Stimulated activated naive CD4-positive, alpha-beta T cell treated with Interleukin-2 at 50 U/mL for 16 hours (primary cell): ENCODE data around the gene PRR36.
"Not testable (repeated sequence)": the region's sequence is repeated elsewhere in the genome, so short reads cannot be mapped to it uniquely, and the experiment has no call there.

ENCODE experiments used
- DNase-seq: peaks from one replicate; lab custom pipeline; 2025; lab: John Stamatoyannopoulos, UW

Gene PRR36

DNA sequence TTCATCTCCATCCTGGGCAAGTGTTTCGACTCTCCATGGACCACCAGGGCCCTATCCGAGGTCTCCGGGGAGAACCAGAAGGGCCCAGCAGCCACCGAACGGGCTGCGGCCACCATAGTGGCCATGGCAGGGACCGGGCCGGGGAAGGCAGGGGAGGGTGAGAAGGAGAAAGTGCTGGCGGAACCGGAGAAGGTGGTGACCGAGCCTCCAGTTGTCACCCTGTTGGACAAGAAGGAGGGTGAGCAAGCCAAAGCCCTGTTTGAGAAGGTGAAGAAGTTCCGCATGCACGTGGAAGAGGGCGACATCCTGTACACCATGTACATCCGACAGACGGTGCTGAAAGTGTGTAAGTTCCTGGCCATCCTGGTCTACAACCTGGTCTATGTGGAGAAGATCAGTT lies 24.8 kb upstream of the PRR36 start:
- no peak for DNase-seq

GRCh38 chr19:7897292-7897691 lies 23.1 kb upstream of the PRR36 start:
- DNase-seq = no peak

DNA sequence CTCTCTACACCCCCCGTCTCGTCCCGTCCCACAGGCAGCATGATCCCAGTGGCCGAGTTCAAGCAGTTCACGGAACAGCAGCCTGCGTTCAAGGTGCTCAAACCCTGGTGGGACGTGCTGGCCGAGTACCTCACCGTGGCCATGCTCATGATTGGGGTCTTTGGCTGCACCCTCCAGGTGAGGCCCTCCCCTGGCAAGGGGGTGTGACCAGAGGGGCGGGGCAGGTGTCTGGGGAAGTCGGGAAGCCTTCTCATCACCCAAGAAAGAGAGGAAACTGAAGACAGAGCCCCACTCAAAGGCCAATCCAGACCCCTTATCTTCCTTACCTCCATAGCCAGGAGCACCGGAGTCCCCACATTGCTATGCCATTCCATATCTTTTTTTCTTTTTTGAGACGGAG lies 21.4 kb upstream of the PRR36 start:
- DNase-seq = no peak

- DNase-seq = no peak
Measured at GRCh38 chr19:7894612-7895309, 20.6 kb upstream of the PRR36 start.

GRCh38 chr19:7893362-7894101 lies 19.3 kb upstream of the PRR36 start:
- not testable (repeated sequence) for DNase-seq

GRCh38 chr19:7888826-7889217 lies 14.6 kb upstream of the PRR36 start:
- no peak for DNase-seq

DNA sequence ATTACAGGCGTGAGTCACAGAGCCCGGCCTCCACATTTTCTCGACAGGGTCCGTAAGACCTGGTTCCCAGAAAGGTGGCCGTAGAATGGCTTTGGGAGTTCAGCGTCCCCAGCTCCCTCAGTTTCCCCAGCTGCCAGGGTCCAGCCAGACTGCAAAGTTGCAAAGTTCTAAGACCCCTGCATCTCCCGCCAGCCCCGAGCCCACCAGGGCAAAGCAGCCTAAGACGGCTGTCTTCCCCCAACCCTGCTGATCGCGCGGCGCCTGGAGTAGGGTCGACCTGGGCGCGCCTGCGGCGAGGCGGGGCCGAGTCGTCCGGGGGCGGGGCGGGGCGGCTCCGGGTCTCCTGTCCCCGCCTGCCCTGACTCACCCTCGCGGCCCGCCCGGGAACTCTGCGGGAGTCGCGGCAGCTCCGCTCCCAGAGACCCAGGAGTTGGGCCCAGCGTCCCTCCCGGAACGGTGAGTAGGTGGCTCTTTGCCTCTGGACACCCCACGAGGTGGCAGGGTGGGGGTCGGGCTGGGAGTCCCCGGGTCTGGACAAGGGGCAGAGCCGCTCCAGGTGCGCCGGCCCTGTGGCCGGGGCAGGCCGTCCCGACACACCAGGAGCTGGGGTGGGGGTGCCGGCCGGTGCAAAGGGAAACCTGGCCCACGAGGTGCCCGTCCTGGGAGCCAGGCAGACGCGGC lies 14.1 kb upstream of the PRR36 start, which contains the start of gene LRRC8E:
TSS of gene LRRC8E (plus strand) at position 366 of the 681 bp plus-strand sequence. CDS start 7,094 bp downstream, outside the sequence.
- DNase-seq = peak; percentile 18

DNA sequence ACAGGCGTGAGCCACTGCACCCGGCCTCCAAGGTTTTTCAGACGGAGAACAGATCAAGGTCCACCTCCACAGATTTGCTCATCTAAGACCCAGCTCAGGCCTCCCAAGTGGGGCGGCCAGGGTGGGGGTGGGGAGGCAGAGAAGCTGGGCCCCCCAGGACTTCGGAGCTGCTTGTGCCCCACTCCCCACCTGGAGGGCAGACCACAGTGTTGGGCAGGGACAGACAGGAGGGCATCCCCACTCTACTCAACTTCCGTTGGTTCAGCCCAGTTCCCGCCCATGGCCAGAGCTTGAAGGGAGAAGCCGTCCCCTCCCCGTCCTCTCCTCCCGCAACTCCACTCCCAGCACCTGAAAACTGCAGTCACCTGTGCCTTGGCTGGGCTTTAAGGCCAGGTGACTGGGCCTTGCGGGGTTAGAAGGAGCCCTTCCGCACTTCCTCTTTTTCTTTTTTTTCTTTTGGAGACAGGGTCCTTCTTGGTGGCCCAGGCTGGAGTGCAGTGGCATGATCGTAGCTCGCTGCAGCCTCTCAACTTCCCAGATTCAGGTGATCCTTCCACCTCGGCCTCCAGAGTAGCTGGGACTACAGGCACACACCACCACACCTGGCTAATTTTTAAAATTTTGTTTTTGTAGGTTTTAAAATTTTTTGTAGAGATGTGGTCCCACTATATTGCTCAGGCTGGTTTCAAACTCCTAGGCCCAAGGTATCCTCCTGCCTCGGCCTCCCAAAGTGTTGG lies 13.4 kb upstream of the PRR36 start:
- no peak for DNase-seq

DNA sequence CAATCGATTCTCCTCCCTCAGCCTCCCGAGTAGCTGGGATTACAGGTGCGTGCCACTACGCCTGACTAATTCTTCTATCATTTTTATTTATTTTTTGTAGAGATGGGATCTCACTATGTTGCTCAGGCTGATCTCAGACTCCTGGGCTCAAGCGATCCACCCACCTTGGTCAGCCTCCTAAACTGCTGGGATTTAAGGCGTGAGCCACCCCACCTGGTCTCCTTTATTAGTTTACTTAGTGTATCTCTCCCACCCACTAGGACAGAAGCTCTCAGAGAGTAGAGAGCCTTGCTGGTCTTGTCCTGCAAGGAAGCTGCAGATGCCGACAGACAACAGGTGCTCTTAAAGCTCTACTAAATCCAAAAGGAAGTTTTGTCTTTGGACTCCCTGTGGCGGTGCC lies 11.6 kb upstream of the PRR36 start:
- DNase-seq = no peak

GRCh38 chr19:7883796-7884570 lies 9.8 kb upstream of the PRR36 start:
- DNase-seq = no peak

DNA sequence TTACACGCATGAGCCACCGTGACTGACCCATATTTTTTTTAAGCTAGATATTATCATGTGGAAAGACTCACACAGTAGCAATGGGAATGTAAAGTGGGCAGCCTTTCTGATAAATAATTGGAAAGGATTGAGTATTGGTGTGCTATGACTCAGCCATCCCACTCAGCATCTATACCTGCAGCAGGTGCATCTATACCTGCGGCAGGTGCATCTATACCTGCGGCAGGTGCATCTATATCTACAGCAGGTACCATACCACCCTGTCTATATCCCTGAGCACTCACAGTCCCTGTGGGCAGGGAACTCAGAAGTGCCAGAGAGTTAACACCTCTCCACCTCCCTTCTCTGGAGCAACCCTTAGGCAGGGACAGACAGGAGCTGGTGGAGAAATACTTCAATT lies 8.9 kb upstream of the PRR36 start:
- no peak for DNase-seq

DNA sequence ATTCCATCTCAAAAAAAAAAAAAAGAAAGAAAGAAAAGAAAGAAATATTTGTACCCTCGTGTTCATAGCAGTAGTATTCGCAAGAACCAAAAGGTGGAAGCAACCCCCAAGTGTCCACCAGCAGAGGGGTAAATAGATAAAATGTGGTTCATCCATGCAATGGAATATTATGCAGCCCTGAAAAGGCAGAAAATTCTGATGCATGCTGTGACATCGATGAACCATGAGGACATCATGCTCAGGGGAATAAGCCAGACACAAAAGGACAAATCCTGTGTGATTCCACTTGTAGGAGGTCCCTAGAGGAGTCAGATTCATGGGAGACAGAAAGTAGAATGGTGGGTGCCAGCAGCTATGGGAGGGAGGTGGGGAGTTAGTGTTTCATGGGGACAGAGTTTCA lies 7.7 kb upstream of the PRR36 start:
- DNase-seq = no peak

DNA sequence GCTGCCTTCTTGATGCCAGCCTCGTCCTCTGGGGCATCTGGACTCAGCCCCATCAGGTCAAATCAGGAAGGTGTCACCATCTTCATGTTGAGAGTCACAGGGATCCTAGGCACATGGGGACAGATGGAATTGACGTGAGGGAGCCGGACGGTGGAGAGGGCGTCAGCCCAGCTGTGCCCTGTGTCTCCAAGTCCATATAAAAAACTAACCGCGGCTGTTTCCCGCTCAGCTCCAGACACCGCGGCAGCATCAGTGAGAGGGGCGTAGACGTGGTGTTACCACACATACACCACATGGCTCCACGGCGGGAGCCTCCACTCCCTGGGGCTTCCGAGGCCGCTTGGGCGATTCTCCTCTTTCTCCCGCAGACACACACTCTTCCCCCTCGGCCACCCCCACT lies 5.6 kb upstream of the PRR36 start:
- DNase-seq = no peak

GRCh38 chr19:7879111-7879807 lies 5.1 kb upstream of the PRR36 start:
- no peak for DNase-seq

- DNase-seq = no peak
Measured at GRCh38 chr19:7877249-7877836, 3.2 kb upstream of the PRR36 start.

DNA sequence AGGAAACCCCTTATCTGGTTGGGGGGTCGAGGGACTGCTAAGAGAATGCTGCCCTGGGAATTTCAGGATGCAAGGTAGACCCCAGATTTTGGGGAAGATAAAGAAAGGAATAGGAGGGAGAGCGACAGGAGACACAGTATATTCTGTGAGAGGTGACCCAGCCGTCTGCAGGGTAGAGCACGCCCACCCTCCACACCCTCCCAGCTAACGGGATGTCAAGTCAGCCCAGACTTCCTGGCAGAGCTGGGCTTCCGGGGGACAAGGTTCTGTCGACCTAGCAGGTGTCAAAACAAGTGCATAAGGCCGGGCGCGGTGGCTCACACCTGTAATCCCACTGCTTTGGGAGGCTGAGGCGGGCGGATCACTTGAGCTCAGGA lies 695 bp upstream of the PRR36 start:
- DNase-seq = no peak

GRCh38 chr19:7873304-7874075 lies 700 bp downstream of the PRR36 start:
- DNase-seq = no peak

- no peak for DNase-seq
Measured at GRCh38 chr19:7872306-7873204, 1.6 kb downstream of the PRR36 start.
